Kidney (tissue), 22 donors: ENCODE results near the gene POLR2L. TPM values are rescaled to one million over a fixed set of nuclear protein-coding genes. Genes with fewer than 3 reads are reported as not detected.
A peak's percentile ranks its signal among the peaks of the same experiment; 100 is the strongest.

Experiments
- DNase-seq, 5 donors: peaks; one replicate each; pipeline ENCODE4 v3.0.0-alpha.2; 2013 to 2020
- FAIRE-seq: peaks from 2 replicates; lab custom pipeline; 2012; peaks lifted over from hg19 to GRCh38; lab: Jason Lieb, UNC
- H3K27ac ChIP-seq, 2 donors: one replicate each; pipeline ENCODE4 v1.7.0; 2013; ENCODE audit warnings: low read depth in 2 of 2, low read length in 2 of 2, inconsistent platforms in 1 of 2
- H3K27me3 ChIP-seq: one replicate; pipeline ENCODE4 v1.7.1; 2013; ENCODE audit warnings: low read length, inconsistent platforms; ENCODE audit not compliant: control insufficient read depth, insufficient read depth
- H3K36me3 ChIP-seq, 3 donors: one replicate each; pipeline versions ENCODE4 v1.7.0 to v1.7.1; 2013; ENCODE audit warnings: low read length in 3 of 3, control low read depth in 1 of 3, inconsistent platforms in 1 of 3; ENCODE audit not compliant: insufficient read depth in 3 of 3, control insufficient read depth in 2 of 3
- H3K4me1 ChIP-seq, 3 donors: one replicate each; pipeline versions ENCODE4 v1.7.0 to v1.7.1; 2013; ENCODE audit warnings: low read length in 3 of 3, inconsistent platforms in 1 of 3, low read depth in 1 of 3; ENCODE audit not compliant: control insufficient read depth in 2 of 3, insufficient read depth in 2 of 3
- H3K4me3 ChIP-seq, 3 donors: one replicate each; pipeline versions ENCODE4 v1.7.0 to v1.8.1; 2013; ENCODE audit warnings: low read length in 3 of 3, control low read depth in 1 of 3, inconsistent platforms in 1 of 3
- H3K9ac ChIP-seq, 3 donors: one replicate each; pipeline versions ENCODE4 v1.7.0 to v1.7.1; 2013; ENCODE audit warnings: low read length in 3 of 3, control low read depth in 1 of 3, inconsistent platforms in 1 of 3
- H3K9me3 ChIP-seq, 3 donors: one replicate each; pipeline versions ENCODE4 v1.7.0 to v1.7.1; 2013; ENCODE audit warnings: low read length in 3 of 3, control low read depth in 1 of 3, inconsistent platforms in 1 of 3; ENCODE audit not compliant: control insufficient read depth in 2 of 3, insufficient read depth in 1 of 3
- CTCF ChIP-seq: IDR thresholded peaks from 3 replicates; pipeline ENCODE4 v1.5.1; 2012; ENCODE audit warnings: mild to moderate bottlenecking, moderate library complexity, borderline replicate concordance; ENCODE audit not compliant: insufficient read depth; ENCODE audit errors: extremely low read depth
- intact Hi-C: fragments of 100-400 bp; cut with DNase I; formaldehyde crosslinking; loops from one replicate; pipeline ENCODE4 v1.11.1; 2022
- long read RNA-seq, 10 donors: library from polyadenylated mRNA in 1 of 10; unstranded in 1 of 10; transcript quantifications; one replicate each; pipeline ENCODE4 v2.0.0 and lab custom pipeline, GENCODE V29; 2021 to 2026
- polyA plus RNA-seq: library from polyadenylated mRNA; stranded (reverse); fragments of 350-450 nt; fragmentation: Illumina TruSeq; extraction: RNeasy Lipid Tissue Mini Kit (QIAGEN cat#74804); gene quantifications from one replicate; pipeline ENCODE4 v1.2.3, GENCODE V29; 2014; ENCODE audit warnings: low read depth, low replicate concordance; ENCODE audit not compliant: insufficient read depth
- total RNA-seq: library from RNA; stranded (reverse); fragmentation: NEBNext Ultra II Directional; extraction: Animal tissue kit (Norgen Biotek cat#: 25700); gene quantifications from one replicate; pipeline ENCODE4 v1.2.1, GENCODE V29; 2021
- donor health status: control.
- donor health status: control.
- donor health status: control.
- donor health status: control.
- donor health status: control.
- donor health status: DM: yes; HTN: yes; CAD: no.
- donor health status: Normal renal cell carcinoma (clear cell type).

The POLR2L gene
- total RNA-seq (107 TPM), polyA plus RNA-seq (376 TPM)
- long read RNA-seq, donor 1, transcript POLR2L-201 (2 exons, 892 nt): major isoform, 179 of 196 reads
- long read RNA-seq, donor 1, partial matches to known transcripts: 17 of 196 reads
- long read RNA-seq, donor 1, other reads (novel, unspliced or antisense): 0 of 196 reads
- long read RNA-seq, donor 2, transcript POLR2L-201 (2 exons, 892 nt): major isoform, 155 of 155 reads
- long read RNA-seq, donor 2, partial matches to known transcripts: 0 of 155 reads
- long read RNA-seq, donor 2, other reads (novel, unspliced or antisense): 0 of 155 reads
- long read RNA-seq, donor 3, transcript POLR2L-201 (2 exons, 892 nt): major isoform, 258 of 644 reads
- long read RNA-seq, donor 3, partial matches to known transcripts: 290 of 644 reads
- long read RNA-seq, donor 3, other reads (novel, unspliced or antisense): 96 of 644 reads
- long read RNA-seq, donor 4, transcript POLR2L-201 (2 exons, 892 nt): major isoform, 119 of 214 reads
- long read RNA-seq, donor 4, partial matches to known transcripts: 95 of 214 reads
- long read RNA-seq, donor 4, other reads (novel, unspliced or antisense): 0 of 214 reads
- long read RNA-seq, donor 5, transcript POLR2L-201 (2 exons, 892 nt): major isoform, 17 of 17 reads
- long read RNA-seq, donor 5, partial matches to known transcripts: 0 of 17 reads
- long read RNA-seq, donor 5, other reads (novel, unspliced or antisense): 0 of 17 reads
- long read RNA-seq, donor 6, transcript POLR2L-201 (2 exons, 892 nt): major isoform, 453 of 514 reads
- long read RNA-seq, donor 6, partial matches to known transcripts: 54 of 514 reads
- long read RNA-seq, donor 6, other reads (novel, unspliced or antisense): 7 of 514 reads
- long read RNA-seq, donor 7, transcript POLR2L-201 (2 exons, 892 nt): major isoform, 67 of 74 reads
- long read RNA-seq, donor 7, partial matches to known transcripts: 6 of 74 reads
- long read RNA-seq, donor 7, other reads (novel, unspliced or antisense): 1 of 74 reads
- long read RNA-seq, donor 8, transcript POLR2L-201 (2 exons, 892 nt): major isoform, 212 of 212 reads
- long read RNA-seq, donor 8, partial matches to known transcripts: 0 of 212 reads
- long read RNA-seq, donor 8, other reads (novel, unspliced or antisense): 0 of 212 reads
- long read RNA-seq, donor 9, transcript POLR2L-201 (2 exons, 892 nt): major isoform, 98 of 333 reads
- long read RNA-seq, donor 9, partial matches to known transcripts: 174 of 333 reads
- long read RNA-seq, donor 9, other reads (novel, unspliced or antisense): 61 of 333 reads
- long read RNA-seq, donor 10, transcript POLR2L-201 (2 exons, 892 nt): major isoform, 116 of 303 reads
- long read RNA-seq, donor 10, partial matches to known transcripts: 85 of 303 reads
- long read RNA-seq, donor 10, other reads (novel, unspliced or antisense): 102 of 303 reads

GRCh38 chr11:842370-843002 is at the start of gene POLR2L, which contains the start of gene TSPAN4:
Gene POLR2L (minus strand): TSS chr11:842529. CDS start chr11:842508, 21 bp downstream.
Gene TSPAN4 (plus strand): TSS chr11:842852. CDS start chr11:850305, 7,453 bp downstream.
- Histone ChIP-seq H3K9me3 (no peaks in the 10 kb centered on the region), H3K27me3 (no peaks in the 10 kb centered on the region), H3K9ac (peak within 1 kb of the TSS; percentile 58 to 81 (median 59)), H3K4me1 (peaks cover 0 to 35% (median 15%) of the 10 kb centered on the region in 3 donors), H3K27ac (peak within 1 kb of the TSS; percentile 92 to 93), H3K36me3 (peaks cover 0 to 26% (median 3%) of the 10 kb centered on the region in 3 donors), H3K4me3 (peak within 1 kb of the TSS; percentile 75 to 87 (median 80))
- peak; percentile 89 to 97 (median 93) for DNase-seq
- no peak for TF ChIP-seq CTCF
- intact Hi-C loops: no loop called here
- FAIRE-seq: no peak

- Histone ChIP-seq H3K9me3 (no peaks in the 10 kb centered on the region), H3K27ac (no peak overlapping the region), H3K4me1 (no peaks in the 10 kb centered on the region), H3K9ac (no peak overlapping the region), H3K4me3 (no peak overlapping the region), H3K36me3 (peaks cover 0 to 3% (median 0%) of the 10 kb centered on the region in 3 donors), H3K27me3 (no peaks in the 10 kb centered on the region)
- FAIRE-seq (no peak), DNase-seq (peak in 4 of 5 donors; percentile 57 to 77 (median 66))
- TF ChIP-seq CTCF: no peak
- intact Hi-C loops: no loop called here
Measured at GRCh38 chr11:890794-891540, 48.6 kb upstream of the POLR2L start.
